Fibroblast of peridontal ligament (primary cell): ENCODE data around the gene UHRF1.
A peak's percentile ranks its signal among the peaks of the same experiment; 100 is the strongest.
"Not testable (repeated sequence)": the region's sequence is repeated elsewhere in the genome, so short reads cannot be mapped to it uniquely, and the experiment has no call there.

Experiments used
- DNase-seq: peaks from one replicate; pipeline ENCODE4 v3.0.0-alpha.2; 2010; ENCODE audit errors: extremely low read depth

Gene UHRF1

GRCh38 chr19:4935444-4935843 lies 26.1 kb downstream of the UHRF1 start:
- no peak for DNase-seq

GRCh38 chr19:4937060-4937459 lies 27.8 kb downstream of the UHRF1 start:
- no peak for DNase-seq

DNA sequence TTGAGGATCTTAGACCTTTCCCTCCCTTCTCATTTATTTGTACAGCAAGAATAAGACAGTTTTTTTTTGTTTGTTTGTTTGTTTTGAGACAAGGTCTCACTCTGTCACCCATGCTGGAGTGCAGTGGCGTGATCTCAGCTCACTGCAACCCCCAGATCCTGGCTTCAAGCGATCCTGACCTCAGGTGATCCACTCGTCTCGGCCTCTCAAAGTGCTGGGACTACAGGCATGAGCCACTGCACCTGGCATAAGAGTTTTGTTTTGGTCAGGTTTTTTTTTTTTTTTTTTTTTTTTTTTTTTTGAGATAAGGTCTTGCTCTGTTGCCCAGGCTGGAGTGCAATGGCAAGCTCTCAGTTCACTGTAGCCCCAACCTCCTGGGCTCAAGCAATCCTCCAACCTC lies 29.2 kb downstream of the UHRF1 start:
- DNase-seq: not testable (repeated sequence)

- DNase-seq: no peak
Measured at GRCh38 chr19:4939466-4939865, 30.2 kb downstream of the UHRF1 start.

DNA sequence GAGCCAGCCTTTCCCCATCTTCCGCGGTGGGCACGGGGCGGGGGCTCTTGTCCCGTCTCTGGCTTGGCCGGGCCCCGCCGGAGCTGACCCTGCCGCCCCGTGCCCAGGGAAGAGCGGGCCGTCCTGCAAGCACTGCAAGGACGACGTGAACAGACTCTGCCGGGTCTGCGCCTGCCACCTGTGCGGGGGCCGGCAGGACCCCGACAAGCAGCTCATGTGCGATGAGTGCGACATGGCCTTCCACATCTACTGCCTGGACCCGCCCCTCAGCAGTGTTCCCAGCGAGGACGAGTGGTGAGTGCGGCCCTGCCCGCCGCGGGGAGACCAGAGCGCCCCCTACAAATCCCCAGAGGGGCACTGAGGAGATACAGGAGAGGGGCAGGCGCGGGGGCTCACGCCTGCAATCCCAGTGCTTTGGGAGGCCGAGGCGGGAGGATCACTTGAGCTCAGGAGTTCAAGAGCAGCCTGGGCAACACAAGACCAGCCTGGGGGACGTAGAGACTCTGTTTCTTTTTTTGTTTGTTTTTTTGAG lies 32.4 kb downstream of the UHRF1 start:
- not testable (repeated sequence) for DNase-seq

- DNase-seq: not testable (repeated sequence)
Measured at GRCh38 chr19:4950650-4951049, 41.3 kb downstream of the UHRF1 start.

GRCh38 chr19:4951656-4952055 lies 42.4 kb downstream of the UHRF1 start:
- no peak for DNase-seq

- no peak for DNase-seq
Measured at GRCh38 chr19:4952945-4953344, 43.6 kb downstream of the UHRF1 start.

- DNase-seq: not testable (repeated sequence)
Measured at GRCh38 chr19:4954320-4955149, 45.2 kb downstream of the UHRF1 start.

DNA sequence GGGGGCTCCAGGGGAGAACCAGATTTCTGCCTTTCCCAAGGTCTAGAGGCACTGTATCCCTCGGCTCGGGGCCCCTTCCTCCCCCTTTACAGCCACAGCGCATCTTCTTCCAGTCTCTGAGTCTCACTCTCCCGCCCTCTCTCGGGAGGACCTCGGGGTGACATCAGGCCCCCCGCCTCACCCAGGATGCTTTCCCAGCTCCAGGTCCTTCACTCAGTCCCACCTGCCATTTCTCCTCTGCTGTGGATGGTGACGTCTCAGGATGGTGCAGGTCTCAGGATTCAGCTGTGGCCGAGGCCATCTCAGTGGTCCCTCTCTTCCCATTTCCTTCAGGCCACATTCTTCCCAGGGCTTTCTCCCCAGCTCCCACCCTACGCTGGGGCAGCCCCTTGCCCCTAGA lies 46.0 kb downstream of the UHRF1 start:
- no peak for DNase-seq

DNA sequence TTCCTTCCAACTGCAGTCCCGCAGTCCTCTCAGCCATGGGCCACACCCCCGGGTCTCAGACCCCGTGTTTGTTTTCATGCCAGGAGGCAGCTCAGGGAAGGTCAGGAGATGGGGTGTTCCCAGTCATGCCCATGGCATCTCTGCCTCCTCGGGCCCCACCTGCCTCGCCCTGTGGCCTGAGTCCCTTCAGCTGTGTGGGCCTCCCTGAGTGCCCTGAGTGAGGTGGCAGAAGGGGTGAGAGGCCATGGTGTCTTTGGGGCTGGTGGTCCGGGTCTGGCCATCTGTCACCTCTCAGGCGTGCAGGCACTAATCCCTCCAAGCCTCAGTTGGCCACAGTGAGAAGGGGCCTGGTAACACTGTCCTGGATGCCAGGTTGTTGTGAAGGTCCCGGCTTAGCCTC lies 48.7 kb downstream of the UHRF1 start:
- DNase-seq: no peak

GRCh38 chr19:4962085-4962619 lies 52.9 kb downstream of the UHRF1 start:
- no peak for DNase-seq

- no peak for DNase-seq
Measured at GRCh38 chr19:4965061-4965460, 55.8 kb downstream of the UHRF1 start.

DNA sequence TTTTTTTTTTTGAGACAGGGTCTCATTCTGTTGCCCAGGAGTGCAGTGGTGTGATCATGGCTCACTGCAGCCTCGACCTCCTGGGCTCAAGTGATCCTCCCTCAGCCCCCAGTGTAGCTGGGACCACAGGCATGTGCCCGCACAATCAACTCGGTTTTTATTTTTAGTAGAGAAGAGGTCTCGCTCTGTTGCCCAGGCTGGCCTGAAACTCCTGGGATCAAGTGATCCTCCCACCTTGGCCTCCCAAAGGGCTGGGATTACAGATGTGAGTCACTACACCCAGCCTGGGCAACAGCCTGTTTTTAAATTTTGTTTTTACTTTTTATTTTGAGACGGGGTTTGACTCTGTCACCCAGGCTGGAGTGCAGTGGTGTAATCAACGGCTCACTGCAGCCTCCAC lies 57.3 kb downstream of the UHRF1 start:
- DNase-seq: peak; percentile 14

DNA sequence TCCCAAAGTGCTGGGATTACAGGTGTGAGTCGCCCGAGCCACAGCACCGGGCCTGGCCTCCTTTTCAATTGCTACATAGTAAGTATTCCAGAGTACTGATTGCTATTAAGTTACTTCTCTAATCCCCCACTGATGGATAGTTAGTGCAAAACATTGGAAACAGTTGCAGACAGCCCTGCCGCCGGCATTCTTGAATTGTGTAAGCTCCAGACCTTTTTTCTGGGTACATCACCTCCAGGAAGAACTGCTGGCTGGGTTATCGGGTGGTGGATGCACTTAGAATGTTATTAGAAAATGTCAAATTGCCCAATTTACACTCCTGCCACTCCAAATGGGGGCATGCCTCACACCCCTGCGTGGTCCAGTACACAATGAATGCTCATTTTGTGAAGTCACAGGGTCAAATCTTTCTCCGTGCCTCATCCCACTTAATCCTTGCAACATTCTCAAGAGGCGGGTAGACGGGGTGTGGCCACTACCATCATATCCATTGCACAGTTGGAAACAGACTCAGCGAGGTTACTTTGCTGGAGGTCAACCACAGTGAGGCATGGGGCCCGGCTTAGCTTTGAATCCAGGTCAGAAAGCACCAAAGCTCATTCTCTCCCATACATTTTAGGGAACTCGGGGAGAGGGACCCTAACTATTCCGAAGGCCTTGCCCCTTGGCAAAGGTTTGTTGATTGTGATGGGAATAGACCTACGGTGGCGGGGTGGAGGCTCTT lies 58.6 kb downstream of the UHRF1 start:
- DNase-seq: peak; percentile 56

DNA sequence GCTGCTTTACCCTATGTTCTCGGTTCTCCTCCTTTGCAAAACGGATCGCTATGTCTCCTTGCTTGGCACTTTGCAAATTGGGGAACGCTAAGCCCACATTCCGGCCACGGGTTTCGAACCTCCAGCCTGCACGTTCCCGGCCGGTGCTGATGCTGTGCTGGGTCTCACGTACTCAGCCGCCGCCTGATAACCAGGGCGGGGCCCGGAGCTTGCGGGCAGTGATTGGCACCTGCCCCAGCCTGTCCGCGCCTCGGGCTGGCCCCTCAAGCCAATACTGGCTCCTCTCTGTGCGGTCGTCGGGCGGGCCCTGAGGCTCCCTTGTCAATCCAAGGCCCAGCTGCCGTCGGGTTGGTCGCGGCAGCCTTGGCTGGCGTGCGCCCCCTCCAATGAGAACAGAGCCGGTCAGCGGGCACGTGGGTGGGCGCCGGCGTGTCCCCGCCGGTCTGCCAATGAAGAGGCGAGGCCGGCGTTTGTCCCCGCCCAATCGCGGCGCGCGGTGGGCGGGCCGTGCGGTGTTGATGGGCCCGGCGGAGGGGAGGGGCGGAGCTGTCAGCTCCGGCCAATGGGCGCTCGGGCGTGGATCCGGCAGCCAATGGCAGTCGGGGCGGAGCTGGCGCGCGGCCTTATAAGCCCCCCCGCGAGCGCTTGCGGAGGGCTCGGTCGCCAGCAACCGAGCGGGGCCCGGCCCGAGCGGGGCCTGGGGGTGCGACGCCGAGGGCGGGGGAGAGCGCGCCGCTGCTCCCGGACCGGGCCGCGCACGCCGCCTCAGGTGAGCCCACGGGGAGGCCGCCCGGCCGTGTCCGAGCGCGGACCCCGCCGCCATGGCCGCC lies 59.4 kb downstream of the UHRF1 start, which contains the start of gene KDM4B:
Gene KDM4B, plus strand, starts transcription at position 652 of the 830 bp plus-strand sequence. CDS start 63,778 bp downstream, outside the sequence.
- DNase-seq: peak; percentile 99

- DNase-seq: no peak
Measured at GRCh38 chr19:4969292-4969771, 60.0 kb downstream of the UHRF1 start.

DNA sequence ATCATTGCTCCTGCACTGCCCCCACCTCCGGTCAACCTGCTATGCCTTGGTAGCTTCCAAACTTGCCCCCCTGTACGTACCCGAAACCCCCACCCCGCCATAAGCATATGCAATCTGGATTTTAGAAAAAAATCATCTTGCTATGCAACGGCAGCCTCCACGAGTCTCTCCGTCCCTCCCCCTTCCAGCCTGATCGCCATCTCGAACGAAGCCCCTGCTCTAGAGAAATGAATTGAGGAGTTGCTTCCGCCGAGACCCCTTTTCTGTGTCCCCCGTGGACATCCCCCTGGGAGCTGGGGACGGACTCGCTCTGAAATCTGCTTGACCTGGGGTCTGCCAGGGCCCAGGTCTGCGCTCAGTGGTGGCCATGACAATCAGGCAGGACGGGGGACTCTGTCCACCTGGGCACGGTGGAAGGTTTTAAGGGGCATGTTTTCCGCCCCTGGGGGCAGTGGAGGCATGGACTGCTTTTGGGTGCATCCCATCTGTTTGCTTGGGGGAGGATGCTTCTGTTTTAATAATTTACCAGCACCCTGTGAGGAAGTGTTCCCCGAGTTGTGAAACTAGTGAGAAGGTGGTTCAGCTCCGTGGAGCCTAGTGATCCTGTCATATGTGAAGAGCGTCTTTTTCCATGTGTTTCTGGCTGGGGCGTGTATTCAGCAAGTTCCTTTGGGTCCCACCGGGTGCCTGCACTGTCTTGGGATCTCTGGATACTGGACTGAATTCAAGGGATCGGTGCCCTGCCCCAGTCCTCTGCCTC lies 60.7 kb downstream of the UHRF1 start:
- peak; percentile 18 for DNase-seq

DNA sequence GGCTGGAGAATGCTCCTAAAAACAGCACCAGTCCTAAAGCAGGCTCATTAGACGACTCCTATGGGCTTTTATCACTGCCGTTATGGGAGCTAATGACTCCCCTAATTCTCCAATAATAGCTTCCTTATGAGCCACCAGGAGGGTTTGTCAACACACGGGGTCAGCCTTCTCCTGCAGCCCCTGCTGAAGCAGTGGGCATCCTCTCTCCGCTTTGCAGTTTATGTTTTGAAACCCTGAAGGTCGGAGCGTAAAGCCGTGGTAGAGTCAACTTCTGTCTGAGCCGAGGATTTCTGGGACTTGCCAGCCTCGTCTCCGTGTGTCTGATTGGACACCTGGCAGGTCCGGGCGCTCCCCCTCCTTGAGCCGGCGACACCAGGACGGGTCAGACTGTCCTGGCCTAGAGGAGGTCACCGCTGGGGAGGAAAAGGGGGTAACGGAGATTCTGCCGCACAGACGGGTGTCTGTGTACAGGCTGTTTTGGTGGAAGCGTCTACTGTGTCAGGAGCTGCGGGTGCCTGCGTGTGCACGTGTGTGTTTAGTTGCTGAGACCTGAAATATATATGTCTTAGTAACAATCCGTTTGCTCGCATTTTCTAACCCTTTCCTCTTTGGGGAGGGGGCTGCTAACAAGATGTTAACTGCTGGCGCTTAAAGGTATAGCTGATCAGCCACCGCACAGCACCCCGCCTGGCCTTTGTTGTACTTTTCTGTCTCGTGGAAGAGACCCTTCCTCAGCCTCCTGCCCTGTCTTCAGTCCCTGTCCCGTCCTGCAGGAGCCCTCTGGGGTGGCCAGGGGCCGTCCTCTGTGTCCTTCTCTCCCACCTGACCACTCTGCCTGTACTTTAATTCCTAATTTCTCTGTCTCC lies 61.5 kb downstream of the UHRF1 start:
- peak; percentile 13 for DNase-seq

GRCh38 chr19:4971424-4971793 lies 62.1 kb downstream of the UHRF1 start:
- no peak for DNase-seq
